Measurements from ENCODE around the gene PDK2.

PDK2 gene

GRCh38 chr17:50100480-50100883, 5.3 kb downstream of the PDK2 start:
- no peak for DNase-seq (ENCODE audit: low read depth)

GRCh38 chr17:50100921-50101345, 5.8 kb downstream of the PDK2 start:
- DNase-seq (ENCODE audit: low read depth), result no peak

DNA sequence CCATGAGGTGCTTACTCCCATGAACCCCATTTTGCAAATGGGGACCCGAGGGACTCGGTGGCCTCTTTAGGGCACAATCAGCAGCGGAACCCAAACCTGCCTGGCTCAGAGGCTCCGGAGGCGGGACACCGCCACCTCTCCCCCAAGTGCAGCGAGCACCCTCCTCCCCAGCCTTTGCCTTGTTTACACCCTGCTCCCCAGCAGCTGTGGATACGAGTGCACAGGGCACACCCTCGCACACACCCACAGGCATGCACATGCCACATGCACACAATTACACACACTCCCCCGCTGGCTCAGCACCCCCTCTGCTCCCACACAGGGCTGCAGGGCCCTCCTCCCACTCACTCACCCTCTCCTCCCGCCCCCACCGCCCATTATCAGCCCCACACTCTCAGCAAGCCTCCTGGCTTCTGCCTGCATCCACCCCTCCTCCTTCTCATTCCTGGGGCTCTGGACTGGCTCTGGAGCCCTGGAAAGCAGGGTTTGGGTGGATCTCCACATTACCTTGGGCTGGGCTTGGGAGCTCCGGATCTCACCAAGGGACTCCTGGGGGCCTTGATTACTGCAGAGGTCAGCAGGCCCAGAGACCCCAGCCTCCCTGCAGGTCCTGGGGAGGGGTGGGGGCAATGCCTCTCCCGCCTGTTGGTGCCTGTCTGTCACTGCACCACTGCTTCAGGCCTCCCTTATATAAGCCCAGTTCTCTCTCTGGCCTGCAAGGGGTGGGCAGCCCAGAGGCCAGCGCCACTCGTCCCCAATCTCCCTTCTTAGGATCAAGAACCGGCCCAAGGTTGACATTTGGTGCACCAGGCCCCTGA, 6.4 kb downstream of the PDK2 start:
- no peak for DNase-seq (ENCODE audit: low read depth)

DNA sequence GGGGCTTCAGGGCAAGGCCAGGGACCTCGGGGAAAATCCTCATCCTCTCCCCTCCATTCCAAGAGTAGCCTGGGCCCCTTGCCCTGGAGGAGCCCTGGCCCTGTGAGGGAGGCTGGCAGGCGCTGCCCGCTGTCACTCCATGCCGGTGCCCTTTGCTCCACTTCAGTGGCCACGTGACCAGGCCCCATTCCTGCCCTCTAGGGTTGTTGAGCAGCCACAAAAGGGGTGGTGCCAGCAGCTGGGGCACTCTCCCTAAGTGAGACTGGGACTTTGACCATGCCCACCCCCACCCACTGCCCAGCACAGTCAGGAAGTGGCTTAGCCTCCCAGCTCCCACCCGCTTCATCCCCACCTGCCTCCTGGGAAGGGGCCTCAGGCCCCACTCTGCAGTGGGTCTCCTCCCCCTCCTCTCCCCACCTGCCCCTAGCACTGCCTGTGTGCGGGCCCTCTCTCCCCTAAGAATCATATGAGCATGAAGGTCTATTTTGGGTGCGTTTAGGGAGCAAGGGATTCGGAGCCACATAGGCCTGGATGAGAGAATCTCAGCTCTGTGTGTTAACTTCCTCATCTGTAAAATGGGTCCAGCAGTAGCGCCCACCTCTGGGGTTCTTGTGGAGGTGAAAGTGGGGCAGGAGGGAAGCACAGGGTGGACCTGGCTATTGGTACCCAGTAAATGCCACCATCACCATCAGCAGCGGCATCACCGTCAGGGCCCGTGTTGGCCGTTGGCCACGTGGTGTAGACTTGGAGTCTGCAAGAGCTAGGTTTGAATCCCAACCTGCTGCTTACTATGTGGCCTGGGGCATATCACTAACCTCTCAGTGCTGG, 7.2 kb downstream of the PDK2 start:
- DNase-seq (ENCODE audit: low read depth), result no peak

DNA sequence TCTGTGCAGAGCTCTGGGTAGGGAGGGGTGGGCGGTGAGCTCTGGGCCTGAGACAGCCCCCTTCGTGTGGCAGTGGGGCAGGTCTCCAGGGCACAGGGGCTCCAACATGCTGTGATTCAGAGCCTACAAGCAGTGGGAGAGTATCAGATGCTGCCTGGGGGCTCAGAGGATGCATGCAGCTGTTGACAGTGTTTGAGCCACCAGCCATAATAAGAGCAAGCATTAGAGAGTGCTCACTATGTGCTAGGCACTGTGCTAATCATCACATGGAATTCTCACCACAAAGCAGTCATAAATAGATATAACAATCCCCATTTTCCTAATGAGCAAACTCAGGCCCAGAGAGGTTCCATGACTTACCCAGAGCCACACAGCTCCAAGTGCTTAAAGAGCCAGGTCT, 8.1 kb downstream of the PDK2 start:
- no peak for DNase-seq (ENCODE audit: low read depth)

- DNase-seq (ENCODE audit: low read depth), result no peak
Observed at GRCh38 chr17:50103941-50104340, 8.8 kb downstream of the PDK2 start.

DNA sequence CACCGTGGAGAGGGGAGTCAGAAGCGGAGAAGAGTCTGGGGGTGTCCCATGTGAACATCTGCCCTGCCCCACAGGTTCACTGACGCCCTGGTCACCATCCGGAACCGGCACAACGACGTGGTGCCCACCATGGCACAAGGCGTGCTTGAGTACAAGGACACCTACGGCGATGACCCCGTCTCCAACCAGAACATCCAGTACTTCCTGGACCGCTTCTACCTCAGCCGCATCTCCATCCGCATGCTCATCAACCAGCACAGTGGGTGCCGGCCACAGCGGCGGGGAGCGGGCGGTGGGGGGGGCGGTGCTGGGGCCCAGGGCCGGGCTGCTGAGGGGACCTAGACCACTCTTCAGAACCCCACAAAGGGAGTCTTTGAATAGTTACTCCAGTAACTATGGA, 10.7 kb downstream of the PDK2 start:
- DNase-seq (ENCODE audit: low read depth), result no peak

GRCh38 chr17:50106393-50107131, 11.4 kb downstream of the PDK2 start:
- no peak for DNase-seq (ENCODE audit: low read depth)

GRCh38 chr17:50107790-50108414, 12.8 kb downstream of the PDK2 start:
- peak; percentile 88 for DNase-seq (ENCODE audit: low read depth)

GRCh38 chr17:50108556-50108955, 13.4 kb downstream of the PDK2 start:
- DNase-seq (ENCODE audit: low read depth), result no peak

GRCh38 chr17:50109207-50109606, 14.1 kb downstream of the PDK2 start:
- DNase-seq (ENCODE audit: low read depth), result no peak

- no peak for DNase-seq (ENCODE audit: low read depth)
Observed at GRCh38 chr17:50109785-50110184, 14.6 kb downstream of the PDK2 start.

DNA sequence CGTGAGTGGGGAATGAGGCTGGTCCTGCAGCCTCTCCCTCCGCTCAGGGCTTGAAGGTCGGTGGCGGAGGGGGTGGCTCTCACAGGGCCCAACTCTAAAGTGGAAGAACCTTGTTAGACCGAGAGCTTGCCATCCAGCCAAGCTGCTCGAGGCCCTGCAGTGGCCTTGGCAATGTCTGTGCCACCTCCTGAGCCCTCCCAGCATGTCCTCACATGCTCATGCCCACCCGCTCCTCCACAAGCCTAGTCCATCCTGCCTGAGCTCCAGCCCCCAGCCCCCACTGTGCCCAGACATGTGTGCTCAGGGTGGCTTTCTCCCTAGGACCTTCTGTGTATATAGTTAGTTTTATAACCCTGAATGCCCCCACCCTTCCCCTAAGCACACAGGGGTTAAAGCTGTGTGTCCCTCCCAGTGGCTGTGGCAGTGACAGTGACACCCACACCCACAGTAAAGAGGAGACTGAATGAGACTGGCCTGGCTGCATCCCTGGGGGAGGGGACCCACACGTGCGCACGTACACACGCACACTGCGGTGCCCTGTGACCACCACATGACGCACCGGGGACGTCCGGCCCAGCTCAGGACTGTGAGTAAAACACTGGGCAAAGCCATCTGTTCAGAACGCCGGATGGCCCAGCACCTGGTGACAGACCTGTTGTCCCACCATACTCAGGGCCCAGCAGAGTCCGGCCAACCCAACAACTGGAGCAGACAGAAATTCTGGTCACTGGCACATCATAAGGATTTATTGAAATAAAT, 15.6 kb downstream of the PDK2 start:
- no peak for DNase-seq (ENCODE audit: low read depth)

GRCh38 chr17:50111673-50112655, 16.8 kb downstream of the PDK2 start:
- DNase-seq (ENCODE audit: low read depth), result no peak

DNA sequence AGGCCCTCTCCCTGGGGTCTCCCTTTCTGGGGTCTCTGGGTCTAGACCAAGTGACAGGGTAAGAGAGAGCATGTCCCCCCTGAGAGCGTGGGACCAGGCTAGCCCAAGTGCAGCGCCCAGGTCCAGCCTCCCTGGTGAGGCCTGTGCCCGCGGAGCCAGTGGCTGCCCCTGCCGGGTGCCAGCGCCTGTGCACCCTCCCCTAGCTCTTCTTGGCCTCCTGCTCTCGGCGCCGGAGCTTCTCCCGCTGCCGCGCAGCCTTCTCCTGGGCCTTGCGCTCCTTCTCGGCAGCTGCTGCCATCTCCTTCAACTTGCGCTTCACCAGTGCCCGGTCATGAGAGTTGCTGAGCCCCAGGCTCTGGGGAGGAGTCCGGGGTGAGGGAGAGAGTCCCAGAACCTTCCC, 17.5 kb downstream of the PDK2 start:
- no peak for DNase-seq (ENCODE audit: low read depth)

DNA sequence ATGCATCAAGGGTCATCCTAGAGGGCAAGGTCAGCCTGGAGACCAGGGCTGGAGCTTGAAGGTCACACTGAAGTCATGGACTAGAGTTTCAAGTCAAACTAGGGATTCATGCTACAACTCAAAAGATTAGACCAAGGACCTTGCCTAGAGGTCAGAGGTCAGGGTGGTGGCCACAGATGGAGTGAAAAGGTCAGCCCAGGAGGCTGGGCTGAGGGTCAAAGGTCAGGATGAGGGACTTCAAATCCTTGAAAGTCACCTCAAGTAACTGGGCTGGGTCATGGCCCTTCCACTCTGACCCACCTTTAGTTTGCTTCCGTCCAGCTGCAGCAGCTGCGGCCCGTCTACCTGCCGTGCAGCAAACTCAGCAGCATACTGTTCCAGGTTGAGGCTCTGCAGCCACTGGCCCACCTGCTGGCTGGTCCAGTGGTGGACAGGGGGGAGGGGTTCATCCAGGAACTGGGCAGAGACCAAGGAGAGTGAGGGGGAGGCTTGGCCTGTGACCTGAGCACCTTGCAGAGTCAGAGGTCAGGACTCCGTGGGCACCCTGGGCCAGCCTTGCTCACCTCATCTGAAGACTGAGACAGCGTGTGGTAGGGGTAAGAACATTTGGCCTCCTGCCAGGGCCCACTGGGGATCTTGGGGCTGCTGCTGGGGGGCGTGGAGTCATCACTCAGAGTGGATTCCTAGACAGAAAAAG, 18.6 kb downstream of the PDK2 start:
- DNase-seq (ENCODE audit: low read depth), result no peak

- no peak for DNase-seq (ENCODE audit: low read depth)
Observed at GRCh38 chr17:50114401-50114800, 19.2 kb downstream of the PDK2 start.

GRCh38 chr17:50114849-50115357, 19.8 kb downstream of the PDK2 start:
- peak; percentile 84 for DNase-seq (ENCODE audit: low read depth)

- no peak for DNase-seq (ENCODE audit: low read depth)
Observed at GRCh38 chr17:50115756-50116155, 20.6 kb downstream of the PDK2 start.

All from ELR (cell line).